HG02938 (cell line): ENCODE measurements around the gene HSD11B1L.
"Not testable (repeated sequence)": the region's sequence is repeated elsewhere in the genome, so short reads cannot be mapped to it uniquely, and the experiment has no call there.

Source experiments
- ATAC-seq: cut with Tn5 transposase; IDR thresholded peaks from one replicate; pipeline ENCODE4 v1.9.1; 2021; ENCODE audit warnings: mild to moderate bottlenecking, moderate library complexity; ENCODE audit not compliant: unreplicated experiment

HSD11B1L gene

GRCh38 chr19:5697890-5698634 is 17.2 kb downstream of the HSD11B1L start:
- ATAC-seq: no peak

- no peak for ATAC-seq
Measured at GRCh38 chr19:5698635-5699422, 18.0 kb downstream of the HSD11B1L start.

- ATAC-seq: no peak
Measured at GRCh38 chr19:5700455-5701092, 19.7 kb downstream of the HSD11B1L start.

- not testable (repeated sequence) for ATAC-seq
Measured at GRCh38 chr19:5702053-5702410, 21.2 kb downstream of the HSD11B1L start.

- ATAC-seq: no peak
Measured at GRCh38 chr19:5703819-5704818, 23.3 kb downstream of the HSD11B1L start.

- no peak for ATAC-seq
Measured at GRCh38 chr19:5705552-5705951, 24.7 kb downstream of the HSD11B1L start.

- no peak for ATAC-seq
Measured at GRCh38 chr19:5706876-5707573, 26.2 kb downstream of the HSD11B1L start.

GRCh38 chr19:5707576-5708575 is 27.0 kb downstream of the HSD11B1L start:
- no peak for ATAC-seq

GRCh38 chr19:5711025-5711424 is 30.2 kb downstream of the HSD11B1L start:
- ATAC-seq: no peak

GRCh38 chr19:5711713-5712161 is 30.9 kb downstream of the HSD11B1L start:
- no peak for ATAC-seq

GRCh38 chr19:5713228-5713627 is 32.4 kb downstream of the HSD11B1L start:
- ATAC-seq: no peak

GRCh38 chr19:5714816-5715215 is 34.0 kb downstream of the HSD11B1L start:
- no peak for ATAC-seq

GRCh38 chr19:5717215-5717935 is 36.5 kb downstream of the HSD11B1L start:
- ATAC-seq: no peak

- no peak for ATAC-seq
Measured at GRCh38 chr19:5718037-5718578, 37.3 kb downstream of the HSD11B1L start.

- no peak for ATAC-seq
Measured at GRCh38 chr19:5718579-5719273, 37.9 kb downstream of the HSD11B1L start.

GRCh38 chr19:5719274-5719960 is 38.6 kb downstream of the HSD11B1L start:
- no peak for ATAC-seq
